DOHH2 (cell line): ENCODE results near the gene ACAD11.

Experiments
- CTCF ChIP-seq: fragments of 200-600 bp; sonication (generic); IDR thresholded peaks from one replicate; pipeline ENCODE4 v1.5.1; 2014; ENCODE audit warnings: antibody characterized with exemption, mild to moderate bottlenecking, low read depth, low read length; ENCODE audit not compliant: poor library complexity, severe bottlenecking
- EZH2phosphoT487 ChIP-seq: fragments of 200-600 bp; sonication (generic); IDR thresholded peaks from 2 replicates; pipeline ENCODE4 v1.6.1; 2017; ENCODE audit warnings: borderline replicate concordance, mild to moderate bottlenecking, antibody characterized with exemption, low read length, moderate library complexity, mixed read lengths

GRCh38 chr3:132681421-132681820, 21.8 kb upstream of the ACAD11 start:
- TF ChIP-seq CTCF, result no peak
- TF ChIP-seq EZH2phosphoT487, result no peak
